Neural cell (in vitro differentiated cells): ENCODE data around the gene ETFB. TPM values are rescaled to one million over a fixed set of nuclear protein-coding genes. Genes with fewer than 3 reads are reported as not detected.

Experiments used
- H2AFZ ChIP-seq: fragments of 200-600, 300-800 bp; sonication (generic), shearing (Covaris generic); 2 replicates; pipeline ENCODE4 v1.6.0; 2014; ENCODE audit warnings: low read depth, mild to moderate bottlenecking, antibody characterized with exemption, low read length, moderate library complexity
- H3F3A ChIP-seq: fragments of 200-600 bp; shearing (Covaris generic); 2 replicates; pipeline ENCODE4 v1.6.1; 2016; ENCODE audit warnings: mild to moderate bottlenecking, moderate library complexity, mixed read lengths, antibody characterized with exemption, low read length; ENCODE audit not compliant: insufficient read depth, poor library complexity, severe bottlenecking
- H3K27ac ChIP-seq: fragments of 200-600, 300-800 bp; sonication (generic), shearing (Covaris generic); 2 replicates; pipeline ENCODE4 v1.5.1; 2014; ENCODE audit warnings: mild to moderate bottlenecking, low read length, moderate library complexity
- H3K27me3 ChIP-seq: fragments of 300-800, 200-600 bp; sonication (generic), shearing (Covaris generic); 2 replicates; pipeline ENCODE4 v1.6.0; 2014; ENCODE audit warnings: mild to moderate bottlenecking, low read depth, low read length, moderate library complexity; ENCODE audit not compliant: insufficient read depth
- H3K36me3 ChIP-seq: fragments of 300-800, 200-600 bp; sonication (generic), shearing (Covaris generic); 2 replicates; pipeline ENCODE4 v1.5.1; 2014; ENCODE audit warnings: mild to moderate bottlenecking, antibody characterized with exemption, low read length, moderate library complexity; ENCODE audit not compliant: insufficient read depth
- H3K4me2 ChIP-seq: fragments of 300-800, 200-600 bp; sonication (generic), shearing (Covaris generic); 2 replicates; pipeline ENCODE4 v1.6.0; 2014; ENCODE audit warnings: mild to moderate bottlenecking, low read length
- H3K4me3 ChIP-seq: fragments of 300-800, 200-600 bp; sonication (generic), shearing (Covaris generic); 2 replicates; pipeline ENCODE4 v1.5.1; 2014; ENCODE audit warnings: mild to moderate bottlenecking, low read length, moderate library complexity
- H3K79me2 ChIP-seq: fragments of 200-600 bp; shearing (Covaris generic); replicated peaks from 2 replicates; pipeline ENCODE4 v1.6.0; 2014; ENCODE audit warnings: mild to moderate bottlenecking, low read length, moderate library complexity; ENCODE audit not compliant: insufficient read depth
- H3K9ac ChIP-seq: fragments of 300-800, 200-600 bp; sonication (generic), shearing (Covaris generic); 2 replicates; pipeline ENCODE4 v1.6.1; 2016; ENCODE audit warnings: mild to moderate bottlenecking, low read length, mixed read lengths
- H3K9me2 ChIP-seq: fragments of 200-600 bp; shearing (Covaris generic); 2 replicates; pipeline ENCODE4 v1.6.1; 2016; ENCODE audit warnings: mild to moderate bottlenecking, low read length, mixed read lengths; ENCODE audit not compliant: insufficient read depth
- H3K9me3 ChIP-seq: fragments of 200-600, 300-800 bp; sonication (generic), shearing (Covaris generic); 2 replicates; pipeline ENCODE4 v1.6.1; 2016; ENCODE audit warnings: mild to moderate bottlenecking, mixed run types, low read length, moderate library complexity, mixed read lengths
- H4K20me1 ChIP-seq: fragments of 200-600 bp; shearing (Covaris generic); 2 replicates; pipeline ENCODE4 v1.6.1; 2016; ENCODE audit warnings: mild to moderate bottlenecking, mixed run types; ENCODE audit not compliant: insufficient read depth
- EP300 ChIP-seq: fragments of 450-650 bp; conservative IDR thresholded peaks from 2 replicates; pipeline ENCODE4 v1.6.1; 2014; ENCODE audit warnings: antibody characterized with exemption, mild to moderate bottlenecking, moderate library complexity; ENCODE audit not compliant: poor library complexity, severe bottlenecking
- EZH2 ChIP-seq: fragments of 200-600, 300-800 bp; shearing (Covaris generic), sonication (generic); IDR thresholded peaks from 2 replicates; pipeline ENCODE4 v1.6.1; 2014; ENCODE audit warnings: antibody characterized with exemption, low read length, borderline replicate concordance, mild to moderate bottlenecking; ENCODE audit not compliant: insufficient read depth, poor library complexity, severe bottlenecking
- MXI1 ChIP-seq: fragments of 450-650 bp; conservative IDR thresholded peaks from 2 replicates; pipeline ENCODE4 v1.6.1; 2014; ENCODE audit warnings: antibody characterized with exemption, mild to moderate bottlenecking; ENCODE audit not compliant: poor library complexity, severe bottlenecking
- POLR2AphosphoS5 ChIP-seq: IDR thresholded peaks from 2 replicates; pipeline ENCODE4 v1.6.1; 2012
- RAD21 ChIP-seq: fragments of 450-650 bp; conservative IDR thresholded peaks from 2 replicates; pipeline ENCODE4 v1.6.1; 2014; ENCODE audit warnings: antibody characterized with exemption, mild to moderate bottlenecking, moderate library complexity
- SMC3 ChIP-seq: fragments of 450-650 bp; conservative IDR thresholded peaks from 2 replicates; pipeline ENCODE4 v1.6.1; 2014; ENCODE audit warnings: antibody characterized with exemption, mild to moderate bottlenecking, moderate library complexity; ENCODE audit not compliant: poor library complexity
- TAF1 ChIP-seq: IDR thresholded peaks from 2 replicates; pipeline ENCODE4 v1.6.1; 2012; ENCODE audit warnings: low read depth
- polyA plus RNA-seq: library from polyadenylated mRNA; depleted of rRNA; stranded (reverse); fragments of >200 nt; gene quantifications from 2 replicates; pipeline ENCODE4 v1.2.3, GENCODE V29; 2014
- TF ChIP-seq, protein P1 (sequence below): IDR thresholded peaks from 2 replicates; pipeline ENCODE4 v1.6.1; 2012; ENCODE audit warnings: borderline replicate concordance
- TF ChIP-seq, protein P2 (sequence below): fragments of 450-650 bp; IDR thresholded peaks from 2 replicates; pipeline ENCODE4 v1.5.1; 2014; ENCODE audit warnings: antibody characterized with exemption, mild to moderate bottlenecking, moderate library complexity; ENCODE audit not compliant: poor library complexity, severe bottlenecking

ETFB gene
- polyA plus RNA-seq, 1 donor from 2014 or later, result 383 TPM

DNA sequence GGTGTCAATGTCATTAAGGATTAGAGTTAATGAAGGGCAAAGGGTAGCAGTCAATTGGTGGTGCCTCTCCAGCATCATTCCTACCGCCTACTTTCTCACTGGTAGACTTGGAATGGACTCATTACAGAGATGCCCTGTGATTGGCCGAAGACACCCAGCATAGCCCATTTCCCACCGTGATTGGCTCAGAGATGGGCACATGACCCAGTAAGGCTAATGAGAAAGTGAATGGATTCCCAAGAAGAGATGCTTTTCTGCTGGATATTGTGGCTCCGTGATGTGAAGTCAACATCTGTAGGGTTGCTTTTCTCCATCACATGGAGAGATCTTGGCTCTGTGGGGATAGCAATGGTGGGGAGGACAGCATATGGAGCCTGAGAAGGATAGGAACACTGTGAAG is 35.8 kb downstream of the ETFB start:
- no peaks in the 10 kb centered on the region for H3K9me2 ChIP-seq
- H4K20me1 ChIP-seq, result no peaks in the 10 kb centered on the region

DNA sequence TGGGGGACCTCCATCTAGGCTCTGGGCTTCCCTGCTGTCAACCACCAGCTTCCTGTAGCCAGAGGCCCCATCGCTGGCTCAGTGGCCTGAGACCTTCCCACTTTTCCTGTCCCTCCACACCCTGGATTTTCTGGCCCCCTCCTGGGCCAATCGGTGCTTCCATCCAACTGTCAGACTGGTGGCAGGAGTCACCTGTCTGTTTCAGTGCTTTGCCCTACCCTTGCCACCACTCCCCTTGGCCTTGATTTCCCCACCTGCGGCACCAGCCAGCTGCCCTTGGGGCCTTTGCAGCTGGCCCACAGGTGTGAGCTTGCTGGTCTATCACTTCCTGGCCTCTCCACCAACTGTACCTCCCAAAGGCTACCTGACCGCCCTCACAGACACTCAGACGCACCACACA is 36.8 kb downstream of the ETFB start:
- TF ChIP-seq POLR2AphosphoS5 (no peak), SMC3 (no peak), TAF1 (no peak), EP300 (no peak)
- no peaks in the 10 kb centered on the region for H3K27me3 ChIP-seq
- no peaks in the 10 kb centered on the region for H4K20me1 ChIP-seq
- peaks cover 10% of the 10 kb centered on the region for H3K36me3 ChIP-seq
- no peaks in the 10 kb centered on the region for H3K9me3 ChIP-seq
- H3K9me2 ChIP-seq, result no peaks in the 10 kb centered on the region
- no peak overlapping the region for H3K27ac ChIP-seq
- no peaks in the 10 kb centered on the region for H3K79me2 ChIP-seq
- no peak overlapping the region for H3K4me3 ChIP-seq
- H3K9ac ChIP-seq, result no peak overlapping the region
- H3F3A ChIP-seq, result no peaks in the 10 kb centered on the region
- no peak overlapping the region for H2AFZ ChIP-seq
- H3K4me2 ChIP-seq, result no peak overlapping the region

More for the DNA sequence above, 35.8 kb downstream of the ETFB start:
- Histone ChIP-seq H3K4me2 (no peak overlapping the region), H3K4me3 (no peak overlapping the region), H3K36me3 (peaks cover 10% of the 10 kb centered on the region), H3K9me3 (no peaks in the 10 kb centered on the region), H3K27me3 (no peaks in the 10 kb centered on the region), H3K79me2 (no peaks in the 10 kb centered on the region), H2AFZ (no peak overlapping the region), H3K27ac (no peak overlapping the region), H3K9ac (no peak overlapping the region), H3F3A (no peaks in the 10 kb centered on the region)
- TF ChIP-seq SMC3 (no peak), TAF1 (no peak), EZH2 (no peak), RAD21 (no peak), MXI1 (no peak), EP300 (no peak), POLR2AphosphoS5 (no peak)
- TF ChIP-seq, protein P1, sequence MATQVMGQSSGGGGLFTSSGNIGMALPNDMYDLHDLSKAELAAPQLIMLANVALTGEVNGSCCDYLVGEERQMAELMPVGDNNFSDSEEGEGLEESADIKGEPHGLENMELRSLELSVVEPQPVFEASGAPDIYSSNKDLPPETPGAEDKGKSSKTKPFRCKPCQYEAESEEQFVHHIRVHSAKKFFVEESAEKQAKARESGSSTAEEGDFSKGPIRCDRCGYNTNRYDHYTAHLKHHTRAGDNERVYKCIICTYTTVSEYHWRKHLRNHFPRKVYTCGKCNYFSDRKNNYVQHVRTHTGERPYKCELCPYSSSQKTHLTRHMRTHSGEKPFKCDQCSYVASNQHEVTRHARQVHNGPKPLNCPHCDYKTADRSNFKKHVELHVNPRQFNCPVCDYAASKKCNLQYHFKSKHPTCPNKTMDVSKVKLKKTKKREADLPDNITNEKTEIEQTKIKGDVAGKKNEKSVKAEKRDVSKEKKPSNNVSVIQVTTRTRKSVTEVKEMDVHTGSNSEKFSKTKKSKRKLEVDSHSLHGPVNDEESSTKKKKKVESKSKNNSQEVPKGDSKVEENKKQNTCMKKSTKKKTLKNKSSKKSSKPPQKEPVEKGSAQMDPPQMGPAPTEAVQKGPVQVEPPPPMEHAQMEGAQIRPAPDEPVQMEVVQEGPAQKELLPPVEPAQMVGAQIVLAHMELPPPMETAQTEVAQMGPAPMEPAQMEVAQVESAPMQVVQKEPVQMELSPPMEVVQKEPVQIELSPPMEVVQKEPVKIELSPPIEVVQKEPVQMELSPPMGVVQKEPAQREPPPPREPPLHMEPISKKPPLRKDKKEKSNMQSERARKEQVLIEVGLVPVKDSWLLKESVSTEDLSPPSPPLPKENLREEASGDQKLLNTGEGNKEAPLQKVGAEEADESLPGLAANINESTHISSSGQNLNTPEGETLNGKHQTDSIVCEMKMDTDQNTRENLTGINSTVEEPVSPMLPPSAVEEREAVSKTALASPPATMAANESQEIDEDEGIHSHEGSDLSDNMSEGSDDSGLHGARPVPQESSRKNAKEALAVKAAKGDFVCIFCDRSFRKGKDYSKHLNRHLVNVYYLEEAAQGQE, result no peak
- TF ChIP-seq, protein P2, sequence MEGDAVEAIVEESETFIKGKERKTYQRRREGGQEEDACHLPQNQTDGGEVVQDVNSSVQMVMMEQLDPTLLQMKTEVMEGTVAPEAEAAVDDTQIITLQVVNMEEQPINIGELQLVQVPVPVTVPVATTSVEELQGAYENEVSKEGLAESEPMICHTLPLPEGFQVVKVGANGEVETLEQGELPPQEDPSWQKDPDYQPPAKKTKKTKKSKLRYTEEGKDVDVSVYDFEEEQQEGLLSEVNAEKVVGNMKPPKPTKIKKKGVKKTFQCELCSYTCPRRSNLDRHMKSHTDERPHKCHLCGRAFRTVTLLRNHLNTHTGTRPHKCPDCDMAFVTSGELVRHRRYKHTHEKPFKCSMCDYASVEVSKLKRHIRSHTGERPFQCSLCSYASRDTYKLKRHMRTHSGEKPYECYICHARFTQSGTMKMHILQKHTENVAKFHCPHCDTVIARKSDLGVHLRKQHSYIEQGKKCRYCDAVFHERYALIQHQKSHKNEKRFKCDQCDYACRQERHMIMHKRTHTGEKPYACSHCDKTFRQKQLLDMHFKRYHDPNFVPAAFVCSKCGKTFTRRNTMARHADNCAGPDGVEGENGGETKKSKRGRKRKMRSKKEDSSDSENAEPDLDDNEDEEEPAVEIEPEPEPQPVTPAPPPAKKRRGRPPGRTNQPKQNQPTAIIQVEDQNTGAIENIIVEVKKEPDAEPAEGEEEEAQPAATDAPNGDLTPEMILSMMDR, result no peak
